K562 (cell line): ENCODE data around the gene CD248. TPM values are rescaled to one million over a fixed set of nuclear protein-coding genes. Genes with fewer than 3 reads are reported as not detected.

Experiments
- CHD2 ChIP-seq: IDR thresholded peaks from 2 replicates; pipeline ENCODE4 v1.6.1; 2011; ENCODE audit warnings: low read depth, low read length
- EWSR1 ChIP-seq: fragments of 450-650 bp; IDR thresholded peaks from 2 replicates; pipeline ENCODE4 v1.6.1; 2018; ENCODE audit warnings: borderline replicate concordance, mild to moderate bottlenecking, low read depth, moderate library complexity; ENCODE audit not compliant: partially characterized antibody
- FOXM1 ChIP-seq, 2 experiments: fragments of 450-650 bp in 1 of 2; sonication (generic) in 1 of 2; formaldehyde crosslinking in 1 of 2; IDR thresholded peaks; 2 replicates each; pipeline versions ENCODE4 v1.6.1 to v1.9.0; 2017 to 2022; ENCODE audit warnings: low read depth in 2 of 2, mild to moderate bottlenecking in 2 of 2, missing genetic modification reagents in 1 of 2, moderate library complexity in 1 of 2
- HNRNPL ChIP-seq: fragments of 200-400 bp; formaldehyde crosslinking; IDR thresholded peaks from 2 replicates; pipeline ENCODE4 v1.6.1; 2017; ENCODE audit warnings: low read depth, mild to moderate bottlenecking, low read length
- ILF3 ChIP-seq: fragments of 450-650 bp; IDR thresholded peaks from 2 replicates; pipeline ENCODE4 v1.6.1; 2018; ENCODE audit warnings: antibody characterized with exemption, mild to moderate bottlenecking, moderate library complexity, borderline replicate concordance
- JUN ChIP-seq, 2 experiments: sonication (generic) in 1 of 2; formaldehyde crosslinking in 1 of 2; IDR thresholded peaks; 2 replicates each; pipeline versions ENCODE4 v1.6.1 to v1.8.0; 2012 to 2022; ENCODE audit warnings: borderline replicate concordance in 2 of 2, mild to moderate bottlenecking in 2 of 2, improper control_type of control experiment in 1 of 2, low read depth in 1 of 2, low read length in 1 of 2, missing genetic modification reagents in 1 of 2
- MECOM ChIP-seq: fragments of 250-450 bp; sonication (Bioruptor Pico); IDR thresholded peaks from 2 replicates; pipeline ENCODE4 v1.8.0; 2022; ENCODE audit warnings: inconsistent platforms
- NBN ChIP-seq: fragments of 450-650 bp; IDR thresholded peaks from 2 replicates; pipeline ENCODE4 v1.6.1; 2016; ENCODE audit warnings: low read depth, mild to moderate bottlenecking
- NR2F6 ChIP-seq: fragments of 450-650 bp; formaldehyde crosslinking; IDR thresholded peaks from 2 replicates; pipeline ENCODE4 v1.4.0; 2020; ENCODE audit warnings: mild to moderate bottlenecking
- NR4A1 ChIP-seq, 2 experiments: fragments of 250-450 bp in 1 of 2; fragments of 450-650 bp in 1 of 2; sonication (Bioruptor Pico) in 1 of 2; IDR thresholded peaks; 2 replicates each; pipeline versions ENCODE4 v1.4.0 to v1.6.1; 2016 to 2020; ENCODE audit warnings: mild to moderate bottlenecking in 2 of 2, missing compliant biosample characterization in 1 of 2, missing genetic modification characterization in 1 of 2, moderate library complexity in 1 of 2
- POU5F1 ChIP-seq: fragments of 150-350 bp; IDR thresholded peaks from 2 replicates; pipeline ENCODE4 v1.6.1; 2014; ENCODE audit warnings: borderline replicate concordance, low read length, low read depth, mild to moderate bottlenecking; ENCODE audit not compliant: partially characterized antibody
- SMARCE1 ChIP-seq: fragments of 450-650 bp; IDR thresholded peaks from 2 replicates; pipeline ENCODE4 v1.7.1; 2016; ENCODE audit warnings: mild to moderate bottlenecking
- TCF7 ChIP-seq: sonication (generic); IDR thresholded peaks from 2 replicates; pipeline ENCODE4 v1.6.1; 2016; ENCODE audit warnings: antibody characterized with exemption, borderline replicate concordance
- TEAD2 ChIP-seq: fragments of 450-650 bp; IDR thresholded peaks from 2 replicates; pipeline ENCODE4 v1.6.1; 2016; ENCODE audit warnings: missing genetic modification characterization, control low read depth, missing compliant biosample characterization
- TOE1 ChIP-seq, 2 experiments: fragments of 450-650 bp in 1 of 2; sonication (generic) in 1 of 2; formaldehyde crosslinking in 1 of 2; IDR thresholded peaks; 2 replicates each; pipeline versions ENCODE4 v1.7.1 to v1.8.0; 2016 to 2022; ENCODE audit warnings: borderline replicate concordance in 2 of 2, mild to moderate bottlenecking in 2 of 2, antibody characterized with exemption in 1 of 2, inconsistent platforms in 1 of 2, low read depth in 1 of 2, missing genetic modification reagents in 1 of 2, moderate library complexity in 1 of 2
- TSC22D4 ChIP-seq: fragments of 450-650 bp; IDR thresholded peaks from 2 replicates; pipeline ENCODE4 v1.6.1; 2016; ENCODE audit warnings: missing genetic modification characterization, missing biosample characterization, control low read depth
- YY1 ChIP-seq, 3 experiments: IDR thresholded peaks; 2 replicates each; pipeline ENCODE4 v1.6.1; 2011; ENCODE audit warnings: low read length in 2 of 3, mild to moderate bottlenecking in 2 of 3, moderate library complexity in 2 of 3, borderline replicate concordance in 1 of 3, control low read depth in 1 of 3, low read depth in 1 of 3; ENCODE audit not compliant: insufficient read depth in 3 of 3, insufficient replicate concordance in 2 of 3, control insufficient read depth in 1 of 3, insufficient read length in 1 of 3; ENCODE audit errors: extremely low read depth in 1 of 3
- ZSCAN29 ChIP-seq: fragments of 450-650 bp; IDR thresholded peaks from 2 replicates; pipeline ENCODE4 v1.6.1; 2017
- polyA plus RNA-seq, 8 experiments: library from polyadenylated mRNA; depleted of rRNA in 4 of 8; stranded (reverse) in 5 of 8; unstranded in 3 of 8; fragments of >200 nt; fragmentation: Nextera tagmentation in 2 of 8; fragmentation: Illumina TruSeq in 1 of 8; extraction: Ambion mirVana in 2 of 8; extraction: Trizol in 1 of 8; gene quantifications; 2 replicates each; pipeline versions ENCODE4 v1.2.1 to v1.2.3, GENCODE V29; 2011 to 2014; ENCODE audit warnings: inconsistent platforms in 1 of 8, missing spikeins in 1 of 8
- total RNA-seq, 7 experiments: library from RNA; depleted of rRNA in 6 of 7; stranded (reverse); fragments of >200 nt in 6 of 7; fragmentation: Illumina TruSeq in 2 of 7; extraction: Trizol in 2 of 7; gene quantifications; 2 replicates each; pipeline versions ENCODE4 v1.2.1 to v1.2.3, GENCODE V29; 2011 to 2021; ENCODE audit warnings: low replicate concordance in 1 of 7
- TF ChIP-seq, protein P1 (sequence below): fragments of 450-650 bp; IDR thresholded peaks from one replicate; pipeline ENCODE4 v1.6.1; 2018; ENCODE audit warnings: mild to moderate bottlenecking, moderate library complexity; ENCODE audit not compliant: partially characterized antibody
- TF ChIP-seq, protein P2 (sequence below), 2 experiments: IDR thresholded peaks; 2 replicates each; pipeline ENCODE4 v1.6.1; 2011; ENCODE audit warnings: borderline replicate concordance in 1 of 2, control low read depth in 1 of 2, low read depth in 1 of 2, low read length in 1 of 2, mild to moderate bottlenecking in 1 of 2, mixed read lengths in 1 of 2, moderate library complexity in 1 of 2; ENCODE audit not compliant: insufficient read depth in 1 of 2, insufficient read length in 1 of 2, poor library complexity in 1 of 2, severe bottlenecking in 1 of 2; ENCODE audit errors: extremely low read depth in 1 of 2
- TF ChIP-seq, protein P3 (sequence below), 3 experiments: IDR thresholded peaks in 2 of 3; conservative IDR thresholded peaks in 1 of 3; 2 replicates each; pipeline ENCODE4 v1.5.1; 2011 to 2012; ENCODE audit warnings: low read length in 3 of 3, mild to moderate bottlenecking in 3 of 3, control low read depth in 2 of 3, improper control_type of control experiment in 1 of 3, inconsistent platforms in 1 of 3, low read depth in 1 of 3, mixed read lengths in 1 of 3, moderate library complexity in 1 of 3; ENCODE audit not compliant: insufficient read depth in 2 of 3

Gene CD248
- total and polyA plus RNA-seq, 9 of the 15 experiments (the other 6 are each of a cell fraction or from before 2014, with no cell fraction given): 0.09 TPM; not detected in 8

DNA sequence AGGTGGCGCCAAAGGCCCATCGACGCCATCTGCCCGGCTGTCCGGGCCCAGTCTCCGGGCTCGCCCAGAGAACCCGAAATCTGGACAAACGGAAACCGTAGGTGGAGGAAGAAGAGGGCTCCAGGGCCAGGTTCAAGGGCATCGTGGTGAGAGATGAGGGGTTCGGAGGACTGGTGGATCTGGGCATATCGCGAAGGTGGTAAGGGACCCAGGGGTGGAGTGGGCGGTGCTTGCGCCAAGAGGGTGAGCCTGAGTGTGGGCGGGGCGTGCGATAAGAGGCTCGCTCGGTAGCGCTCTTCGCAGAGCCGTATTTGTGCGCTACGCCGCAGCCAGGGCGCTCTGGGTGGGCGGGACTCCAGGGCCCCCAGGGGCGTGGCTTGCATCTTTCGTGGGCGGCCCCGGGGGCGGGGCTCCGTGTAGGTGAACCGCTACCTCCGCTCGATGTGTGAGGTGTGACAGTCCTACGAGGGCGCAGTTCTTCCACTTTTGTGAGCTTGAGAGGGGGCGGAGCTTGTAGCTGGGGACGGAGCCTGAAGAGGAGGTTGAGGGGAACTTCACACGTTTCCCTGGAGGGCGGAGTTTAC lies 4.8 kb downstream of the CD248 start (continued):
- TF ChIP-seq EWSR1: no peak
- TF ChIP-seq HNRNPL: no peak
- peak; percentile 74; the same call in 1 of the 2 replicates for TF ChIP-seq SMARCE1
- no peak for TF ChIP-seq MECOM (CRISPR knock-in tag)
- TF ChIP-seq POU5F1: no peak
- no peak for TF ChIP-seq JUN (IDR thresholded peaks at IDR 0.05; ENCODE audit: borderline replicate concordance, low read depth, low read length)
- no peak for TF ChIP-seq JUN (CRISPR knock-in tag; IDR thresholded peaks at IDR 0.05; ENCODE audit: borderline replicate concordance)
- no peak for TF ChIP-seq NR2F6 (CRISPR knock-in tag)
- peak; percentile 75; the same call in 1 of the 2 replicates for TF ChIP-seq NBN
- TF ChIP-seq TOE1 (IDR thresholded peaks at IDR 0.05; ENCODE audit: borderline replicate concordance): peak; percentile 76
- TF ChIP-seq TOE1 (CRISPR knock-in tag; IDR thresholded peaks at IDR 0.05; ENCODE audit: borderline replicate concordance, low read depth): no peak
- TF ChIP-seq FOXM1 (IDR thresholded peaks at IDR 0.05; ENCODE audit: low read depth): no peak
- TF ChIP-seq FOXM1 (CRISPR knock-in tag; IDR thresholded peaks at IDR 0.05; ENCODE audit: low read depth): no peak
- no peak for TF ChIP-seq TEAD2 (tag)
- no peak for TF ChIP-seq NR4A1 (CRISPR knock-in tag; IDR thresholded peaks at IDR 0.05)
- TF ChIP-seq NR4A1 (tag; IDR thresholded peaks at IDR 0.05): peak; percentile 55; the same call in 1 of the 2 replicates
- TF ChIP-seq, protein P1, sequence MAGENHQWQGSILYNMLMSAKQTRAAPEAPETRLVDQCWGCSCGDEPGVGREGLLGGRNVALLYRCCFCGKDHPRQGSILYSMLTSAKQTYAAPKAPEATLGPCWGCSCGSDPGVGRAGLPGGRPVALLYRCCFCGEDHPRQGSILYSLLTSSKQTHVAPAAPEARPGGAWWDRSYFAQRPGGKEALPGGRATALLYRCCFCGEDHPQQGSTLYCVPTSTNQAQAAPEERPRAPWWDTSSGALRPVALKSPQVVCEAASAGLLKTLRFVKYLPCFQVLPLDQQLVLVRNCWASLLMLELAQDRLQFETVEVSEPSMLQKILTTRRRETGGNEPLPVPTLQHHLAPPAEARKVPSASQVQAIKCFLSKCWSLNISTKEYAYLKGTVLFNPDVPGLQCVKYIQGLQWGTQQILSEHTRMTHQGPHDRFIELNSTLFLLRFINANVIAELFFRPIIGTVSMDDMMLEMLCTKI: no peak
- TF ChIP-seq TCF7: no peak
- no peak for TF ChIP-seq ZSCAN29
- TF ChIP-seq, protein P2, sequence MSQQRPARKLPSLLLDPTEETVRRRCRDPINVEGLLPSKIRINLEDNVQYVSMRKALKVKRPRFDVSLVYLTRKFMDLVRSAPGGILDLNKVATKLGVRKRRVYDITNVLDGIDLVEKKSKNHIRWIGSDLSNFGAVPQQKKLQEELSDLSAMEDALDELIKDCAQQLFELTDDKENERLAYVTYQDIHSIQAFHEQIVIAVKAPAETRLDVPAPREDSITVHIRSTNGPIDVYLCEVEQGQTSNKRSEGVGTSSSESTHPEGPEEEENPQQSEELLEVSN (IDR thresholded peaks at IDR 0.05; ENCODE audit: borderline replicate concordance in 1 of 2, extremely low read depth in 1 of 2, insufficient read depth in 1 of 2, insufficient read length in 1 of 2, low read depth in 1 of 2, low read length in 1 of 2, poor library complexity in 1 of 2, severe bottlenecking in 1 of 2): peak; percentile 30 to 61
- TF ChIP-seq CHD2: no peak
- TF ChIP-seq TSC22D4 (tag): no peak
- no peak for TF ChIP-seq ILF3
- TF ChIP-seq, protein P3, sequence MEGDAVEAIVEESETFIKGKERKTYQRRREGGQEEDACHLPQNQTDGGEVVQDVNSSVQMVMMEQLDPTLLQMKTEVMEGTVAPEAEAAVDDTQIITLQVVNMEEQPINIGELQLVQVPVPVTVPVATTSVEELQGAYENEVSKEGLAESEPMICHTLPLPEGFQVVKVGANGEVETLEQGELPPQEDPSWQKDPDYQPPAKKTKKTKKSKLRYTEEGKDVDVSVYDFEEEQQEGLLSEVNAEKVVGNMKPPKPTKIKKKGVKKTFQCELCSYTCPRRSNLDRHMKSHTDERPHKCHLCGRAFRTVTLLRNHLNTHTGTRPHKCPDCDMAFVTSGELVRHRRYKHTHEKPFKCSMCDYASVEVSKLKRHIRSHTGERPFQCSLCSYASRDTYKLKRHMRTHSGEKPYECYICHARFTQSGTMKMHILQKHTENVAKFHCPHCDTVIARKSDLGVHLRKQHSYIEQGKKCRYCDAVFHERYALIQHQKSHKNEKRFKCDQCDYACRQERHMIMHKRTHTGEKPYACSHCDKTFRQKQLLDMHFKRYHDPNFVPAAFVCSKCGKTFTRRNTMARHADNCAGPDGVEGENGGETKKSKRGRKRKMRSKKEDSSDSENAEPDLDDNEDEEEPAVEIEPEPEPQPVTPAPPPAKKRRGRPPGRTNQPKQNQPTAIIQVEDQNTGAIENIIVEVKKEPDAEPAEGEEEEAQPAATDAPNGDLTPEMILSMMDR (IDR thresholded peaks at IDR 0.05 in 2 of 3, conservative IDR thresholded peaks at IDR 0.05 in 1 of 3; ENCODE audit: insufficient read depth in 2 of 3, low read depth in 1 of 3, low read length in 3 of 3): peak; percentile 11 to 97 (median 96); a peak in 5 of 6 replicates
- TF ChIP-seq YY1 (IDR thresholded peaks at IDR 0.05; ENCODE audit: borderline replicate concordance in 1 of 3, control insufficient read depth in 1 of 3, extremely low read depth in 1 of 3, insufficient read depth in 3 of 3, insufficient read length in 1 of 3, insufficient replicate concordance in 2 of 3, low read depth in 1 of 3, low read length in 2 of 3): peak in 2 of 3 experiments; percentile 47 to 53
